ENCODE data around the gene IFNGR2.
"Not testable (repeated sequence)": the region's sequence is repeated elsewhere in the genome, so short reads cannot be mapped to it uniquely, and the experiment has no call there.

IFNGR2 gene

GRCh38 chr21:33458861-33459260 lies 55.6 kb downstream of the IFNGR2 start:
- TF ChIP-seq, protein P1, sequence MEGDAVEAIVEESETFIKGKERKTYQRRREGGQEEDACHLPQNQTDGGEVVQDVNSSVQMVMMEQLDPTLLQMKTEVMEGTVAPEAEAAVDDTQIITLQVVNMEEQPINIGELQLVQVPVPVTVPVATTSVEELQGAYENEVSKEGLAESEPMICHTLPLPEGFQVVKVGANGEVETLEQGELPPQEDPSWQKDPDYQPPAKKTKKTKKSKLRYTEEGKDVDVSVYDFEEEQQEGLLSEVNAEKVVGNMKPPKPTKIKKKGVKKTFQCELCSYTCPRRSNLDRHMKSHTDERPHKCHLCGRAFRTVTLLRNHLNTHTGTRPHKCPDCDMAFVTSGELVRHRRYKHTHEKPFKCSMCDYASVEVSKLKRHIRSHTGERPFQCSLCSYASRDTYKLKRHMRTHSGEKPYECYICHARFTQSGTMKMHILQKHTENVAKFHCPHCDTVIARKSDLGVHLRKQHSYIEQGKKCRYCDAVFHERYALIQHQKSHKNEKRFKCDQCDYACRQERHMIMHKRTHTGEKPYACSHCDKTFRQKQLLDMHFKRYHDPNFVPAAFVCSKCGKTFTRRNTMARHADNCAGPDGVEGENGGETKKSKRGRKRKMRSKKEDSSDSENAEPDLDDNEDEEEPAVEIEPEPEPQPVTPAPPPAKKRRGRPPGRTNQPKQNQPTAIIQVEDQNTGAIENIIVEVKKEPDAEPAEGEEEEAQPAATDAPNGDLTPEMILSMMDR (IDR thresholded peaks at IDR 0.05; ENCODE audit: control extremely low read depth, extremely low read depth, low read depth, missing control alignments): no peak
- ChIA-PET POLR2A (no interaction called here), CTCF (interaction anchor here (0.5 to 7.7 kb wide), 4 partner anchors 10 to 262 kb away, joined by 3 to 44 read pairs (median 5); no protein-coding TSS in a partner anchor)
- no peak for DNase-seq (ENCODE audit: extremely low spot score)

DNA sequence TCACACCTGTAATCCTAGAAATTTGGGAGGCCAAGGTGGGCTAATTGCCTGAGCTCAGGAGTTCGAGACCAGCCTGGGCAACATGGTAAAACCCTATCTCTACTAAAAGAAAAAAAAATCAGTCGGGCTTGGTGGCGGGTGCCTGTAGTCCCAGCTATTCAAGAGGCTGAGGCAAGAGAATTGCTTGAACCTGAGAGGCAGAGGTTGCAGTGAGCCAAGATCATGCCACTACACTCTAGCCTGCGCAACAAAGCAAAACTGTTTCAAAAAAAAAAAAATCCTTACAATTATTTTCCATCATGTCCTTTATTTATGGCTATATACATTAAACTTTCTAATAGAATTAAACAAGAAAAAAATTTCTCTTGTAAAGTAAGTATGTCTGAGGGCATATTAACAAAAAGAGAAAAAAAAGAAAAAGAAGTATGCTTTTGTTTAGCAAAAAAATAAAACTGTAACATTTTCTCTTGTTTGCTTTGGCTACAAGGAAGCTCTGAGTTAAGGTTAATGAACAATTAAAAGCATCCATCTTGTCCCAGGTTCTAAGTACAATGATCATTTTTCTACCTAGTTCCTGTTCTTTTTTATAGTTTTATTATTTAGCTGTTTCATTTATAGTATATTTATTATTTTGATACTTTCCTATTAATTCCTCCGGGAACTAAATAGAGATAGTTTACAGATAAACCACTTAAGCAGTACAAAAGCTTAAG lies 58.5 kb downstream of the IFNGR2 start:
- TF ChIP-seq, protein P1 (IDR thresholded peaks at IDR 0.05; ENCODE audit: control extremely low read depth, extremely low read depth, low read depth, missing control alignments): no peak
- ChIA-PET POLR2A (interaction anchor here (0.6 kb wide), 1 partner anchor 18 kb away, joined by 4 read pairs; the partner anchor contains the start of gene TMEM50B), CTCF (interaction anchor here (1.0 to 4.0 kb wide), 5 partner anchors 10 to 264 kb away, joined by 4 to 17 read pairs (median 8); no protein-coding TSS in a partner anchor)
- DNase-seq (ENCODE audit: extremely low spot score): no peak

- POLR2A ChIA-PET; DNase-seq (ENCODE audit: extremely low spot score): not testable (repeated sequence)
- CTCF ChIA-PET: interaction anchor here (0.8 to 1.3 kb wide), 2 partner anchors 11 to 24 kb away, joined by 3 to 5 read pairs; no protein-coding TSS in a partner anchor
These were observed 66.0 kb downstream of the IFNGR2 start for GRCh38 chr21:33469183-33469582.

DNA sequence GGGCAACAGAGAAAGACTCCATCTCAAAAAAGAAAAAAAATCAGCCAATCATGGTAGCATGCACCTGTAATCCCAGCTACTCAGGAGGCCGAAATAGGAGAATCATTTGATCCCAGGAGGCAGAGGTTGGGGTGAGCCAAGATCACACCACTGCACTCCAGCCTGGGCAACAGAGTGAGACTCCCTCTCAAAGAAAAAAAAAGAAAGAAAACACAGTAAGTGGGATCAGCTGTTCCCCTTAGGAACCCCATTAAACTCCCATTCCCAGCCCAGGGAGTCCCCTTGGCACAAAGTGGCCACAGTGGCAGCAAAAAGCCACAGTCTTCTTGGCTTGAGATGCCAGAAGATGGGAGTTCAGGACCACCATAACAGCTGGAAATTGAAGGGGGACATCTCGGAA lies 67.5 kb downstream of the IFNGR2 start:
- ChIA-PET POLR2A (no interaction called here), CTCF (no interaction called here)
- no peak for DNase-seq (ENCODE audit: extremely low spot score)
- TF ChIP-seq, protein P1 (IDR thresholded peaks at IDR 0.05; ENCODE audit: control extremely low read depth, extremely low read depth, low read depth, missing control alignments): no peak

DNA sequence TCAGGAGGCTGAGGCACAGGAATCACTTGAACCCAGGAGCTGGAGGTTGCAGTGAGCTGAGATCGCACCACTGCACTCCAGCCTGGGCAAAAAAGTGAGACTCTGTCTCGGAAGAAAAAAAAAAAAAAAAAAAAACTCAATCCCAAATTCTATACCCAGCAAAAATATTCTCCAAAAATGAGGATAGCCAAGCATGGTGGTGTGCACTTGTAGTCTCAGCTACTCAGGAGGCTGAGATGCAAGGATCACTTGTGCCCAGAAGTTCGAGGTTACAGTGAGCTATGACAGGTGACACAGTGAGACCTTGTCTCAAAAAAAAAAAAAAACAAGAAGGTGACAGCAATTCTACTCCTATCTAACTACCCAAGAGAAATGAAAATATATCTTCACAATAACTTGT lies 70.1 kb downstream of the IFNGR2 start:
- TF ChIP-seq, protein P1 (IDR thresholded peaks at IDR 0.05; ENCODE audit: control extremely low read depth, extremely low read depth, low read depth, missing control alignments): no peak
- DNase-seq (ENCODE audit: extremely low spot score): no peak
- CTCF ChIA-PET: no interaction called here
- POLR2A ChIA-PET: interaction anchor here (0.7 kb wide), 1 partner anchor 60 kb away, joined by 10 read pairs; no protein-coding TSS in a partner anchor

GRCh38 chr21:33477066-33477465 lies 73.9 kb downstream of the IFNGR2 start:
- no peak for DNase-seq (ENCODE audit: extremely low spot score)
- TF ChIP-seq, protein P1 (IDR thresholded peaks at IDR 0.05; ENCODE audit: control extremely low read depth, extremely low read depth, low read depth, missing control alignments): no peak
- POLR2A ChIA-PET: no interaction called here
- CTCF ChIA-PET: interaction anchor here (0.9 kb wide), 1 partner anchor 116 kb away, joined by 3 read pairs; no protein-coding TSS in a partner anchor

DNA sequence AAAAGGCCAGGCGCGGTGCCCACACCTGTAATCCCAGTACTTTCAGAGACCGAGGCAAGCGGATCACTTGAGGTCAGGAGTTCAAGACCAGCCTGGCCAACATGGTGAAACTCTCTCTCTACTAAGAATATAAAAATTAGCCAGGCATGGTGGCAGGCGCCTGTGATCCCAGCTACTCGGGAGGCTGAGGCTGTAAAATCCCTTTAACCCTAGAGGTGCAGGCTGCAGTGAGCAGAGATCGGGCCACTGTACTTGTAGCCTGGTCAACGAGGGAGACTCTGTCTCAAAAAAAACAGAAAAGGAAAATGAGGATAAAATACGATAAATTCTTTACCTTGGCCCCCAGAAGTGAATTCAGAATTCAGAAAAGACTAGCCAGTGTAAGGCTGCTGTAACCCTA lies 75.0 kb downstream of the IFNGR2 start:
- TF ChIP-seq, protein P1 (IDR thresholded peaks at IDR 0.05; ENCODE audit: control extremely low read depth, extremely low read depth, low read depth, missing control alignments): no peak
- ChIA-PET POLR2A (no interaction called here), CTCF (no interaction called here)
- DNase-seq (ENCODE audit: extremely low spot score): no peak

Measured in GM10248 (cell line).